Hepatic stellate cell (primary cell): ENCODE measurements around the gene SRSF11.
A peak's percentile ranks its signal among the peaks of the same experiment; 100 is the strongest.

ENCODE experiments used
- DNase-seq: peaks from one replicate; pipeline ENCODE4 v3.0.0; 2011; ENCODE audit warnings: low spot score

The SRSF11 gene

GRCh38 chr1:70222716-70223235, 1.6 kb downstream of the SRSF11 start:
- no peak for DNase-seq

- no peak for DNase-seq
Measured at GRCh38 chr1:70224954-70225353, 3.8 kb downstream of the SRSF11 start.

GRCh38 chr1:70227439-70227838, 6.3 kb downstream of the SRSF11 start:
- DNase-seq: no peak

GRCh38 chr1:70228670-70229069, 7.5 kb downstream of the SRSF11 start:
- DNase-seq: no peak

- DNase-seq: no peak
Measured at GRCh38 chr1:70231475-70231874, 10.3 kb downstream of the SRSF11 start.

GRCh38 chr1:70234733-70235132, 13.6 kb downstream of the SRSF11 start:
- no peak for DNase-seq

GRCh38 chr1:70239940-70240339, 18.8 kb downstream of the SRSF11 start:
- DNase-seq: no peak

GRCh38 chr1:70247122-70247521, 25.9 kb downstream of the SRSF11 start:
- no peak for DNase-seq

- DNase-seq: no peak
Measured at GRCh38 chr1:70247768-70248167, 26.6 kb downstream of the SRSF11 start.

GRCh38 chr1:70248729-70249128, 27.5 kb downstream of the SRSF11 start:
- no peak for DNase-seq

GRCh38 chr1:70256664-70257063, 35.5 kb downstream of the SRSF11 start:
- DNase-seq: no peak

GRCh38 chr1:70264839-70265238, 43.7 kb downstream of the SRSF11 start:
- DNase-seq: no peak

GRCh38 chr1:70265946-70266345, 44.8 kb downstream of the SRSF11 start:
- no peak for DNase-seq

GRCh38 chr1:70277875-70278274, 56.7 kb downstream of the SRSF11 start:
- DNase-seq: no peak

- no peak for DNase-seq
Measured at GRCh38 chr1:70278710-70279109, 57.5 kb downstream of the SRSF11 start.

- no peak for DNase-seq
Measured at GRCh38 chr1:70284366-70284765, 63.2 kb downstream of the SRSF11 start.

GRCh38 chr1:70286453-70286852, 65.3 kb downstream of the SRSF11 start:
- no peak for DNase-seq

- DNase-seq: no peak
Measured at GRCh38 chr1:70288166-70288565, 67.0 kb downstream of the SRSF11 start.

GRCh38 chr1:70290218-70290617, 69.0 kb downstream of the SRSF11 start:
- DNase-seq: peak; percentile 1

- no peak for DNase-seq
Measured at GRCh38 chr1:70293186-70293843, 72.1 kb downstream of the SRSF11 start.

GRCh38 chr1:70295749-70296148, 74.6 kb downstream of the SRSF11 start:
- DNase-seq: no peak

GRCh38 chr1:70299472-70299871, 78.3 kb downstream of the SRSF11 start:
- no peak for DNase-seq
